Activated CD4-positive, alpha-beta T cell treated with anti-CD3 and anti-CD28 coated beads, Interleukin-2, amount 50 U/mL, for 24 hours (primary cell): Measurements from ENCODE around the gene ADAT2.

Experiments used
- DNase-seq, 2 donors: peaks; one replicate each; pipeline ENCODE4 v3.0.0-alpha.2; 2020; ENCODE audit warnings: low read depth in 1 of 2, low spot score in 1 of 2

ADAT2 gene

DNA sequence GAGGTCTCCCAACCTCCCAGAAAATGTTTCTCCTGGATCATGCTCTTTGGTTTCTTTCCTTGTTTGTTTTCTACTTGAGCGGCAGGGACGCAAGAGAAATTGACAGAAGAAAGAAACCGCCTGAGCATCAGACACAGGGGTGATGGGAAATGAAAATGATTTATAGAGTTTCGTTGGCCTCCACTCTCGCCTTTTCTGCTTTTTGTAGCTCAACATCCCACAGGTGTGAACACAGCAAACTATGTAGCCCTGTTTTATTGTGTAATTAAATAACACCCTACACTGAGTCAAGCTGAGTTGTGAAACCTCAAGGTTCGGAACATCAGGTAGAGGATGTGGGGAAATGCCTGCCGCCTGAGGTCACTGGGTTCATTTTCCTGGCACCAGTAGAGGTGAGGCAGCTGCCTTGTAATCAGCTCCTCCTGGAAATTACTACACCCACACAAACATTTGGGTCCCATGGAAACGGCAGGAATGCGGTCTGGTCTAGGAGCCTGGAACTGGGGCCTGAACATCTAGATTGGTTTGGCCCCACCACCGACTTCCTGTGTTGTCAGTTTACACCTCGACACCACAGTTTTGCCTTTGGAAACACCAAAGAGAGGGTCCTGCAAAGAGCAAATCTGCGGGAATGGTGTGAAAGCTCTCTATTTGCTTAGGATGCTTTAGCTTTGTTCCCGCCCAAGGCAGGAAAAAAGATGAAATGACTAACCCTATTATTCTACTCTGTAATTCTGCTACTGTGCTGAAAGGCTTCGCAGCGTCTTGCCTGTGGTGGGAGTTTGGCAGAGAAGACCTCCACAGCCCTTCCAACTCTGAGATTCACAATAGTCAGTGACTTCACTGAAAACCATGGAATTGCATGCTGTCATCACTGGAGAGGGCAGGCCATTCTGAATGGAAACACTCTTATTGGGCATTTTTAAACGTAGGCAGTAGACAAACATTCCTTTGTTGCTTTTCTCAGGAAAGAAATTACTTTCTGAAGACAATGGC lies 53.0 kb downstream of the ADAT2 start:
- no peak for DNase-seq

DNA sequence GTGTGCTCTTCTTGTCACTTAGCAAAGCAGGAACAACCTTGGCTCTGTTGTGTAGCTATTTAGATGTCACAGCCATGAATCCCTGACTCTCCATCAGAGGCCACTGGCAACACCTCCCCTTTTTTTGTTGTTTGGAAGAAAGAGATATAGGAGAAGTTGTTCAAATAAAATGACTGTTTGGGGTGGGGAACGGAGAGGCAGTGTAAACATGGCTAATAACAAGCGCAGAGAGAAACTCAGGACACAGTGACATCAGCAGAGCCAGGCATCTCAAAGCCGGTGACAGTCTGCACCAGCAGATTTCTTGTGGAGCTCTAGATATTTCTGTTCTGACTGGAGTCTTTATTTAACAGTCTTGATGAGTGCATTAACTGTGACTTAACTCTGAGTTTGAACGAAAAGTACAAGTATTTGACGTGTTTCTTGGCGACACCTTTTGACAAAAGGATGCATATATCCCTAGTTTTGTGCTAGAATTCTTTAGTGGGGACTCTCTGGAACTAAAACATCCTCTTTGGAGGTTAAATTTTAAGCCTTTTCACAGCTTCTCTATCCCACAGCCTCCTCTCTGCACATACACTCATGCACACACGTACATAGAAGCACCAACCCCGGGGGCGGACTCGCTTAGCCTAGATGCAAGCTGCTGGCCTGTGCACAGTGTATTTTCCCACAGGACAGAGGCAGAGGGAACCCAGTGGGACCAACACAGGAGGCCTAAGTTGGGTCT lies 53.8 kb downstream of the ADAT2 start:
- no peak for DNase-seq

DNA sequence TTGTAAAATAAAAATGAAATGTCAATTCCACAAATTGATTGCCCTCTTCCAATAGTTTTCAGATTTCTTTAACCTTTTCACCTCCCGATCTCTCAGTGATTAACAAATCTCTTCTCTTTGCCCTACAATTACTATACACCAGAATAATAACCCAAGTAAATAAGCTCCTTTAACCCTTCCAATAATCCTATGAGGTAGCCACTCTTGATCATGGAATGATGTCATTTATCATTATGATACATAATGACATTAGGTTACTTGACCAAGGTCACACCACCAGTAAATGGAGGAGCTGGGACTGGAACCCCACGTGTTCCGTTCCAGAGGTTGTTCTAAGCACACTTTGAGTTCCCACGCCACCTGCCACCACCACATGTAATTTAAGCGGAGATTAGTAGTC lies 54.8 kb downstream of the ADAT2 start:
- no peak for DNase-seq

DNA sequence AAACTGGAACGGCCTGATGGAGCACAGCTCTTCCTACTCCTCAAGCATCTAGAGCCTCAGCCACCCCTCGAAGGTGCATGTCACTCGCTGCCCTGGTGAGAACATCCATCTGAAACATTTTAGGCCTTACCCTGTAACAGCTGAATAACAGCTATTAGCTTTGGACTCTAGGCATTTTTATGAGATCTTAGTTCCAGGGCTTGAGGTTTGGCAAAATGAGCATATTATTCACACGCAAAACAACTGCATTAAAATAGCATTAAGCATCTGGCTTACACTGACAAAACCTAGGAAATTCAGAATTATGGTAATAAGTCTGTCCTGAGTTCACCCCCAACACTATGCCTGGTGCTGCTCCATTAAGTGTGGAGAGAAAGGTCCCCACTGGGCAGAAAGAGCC lies 56.1 kb downstream of the ADAT2 start:
- DNase-seq, result no peak

DNA sequence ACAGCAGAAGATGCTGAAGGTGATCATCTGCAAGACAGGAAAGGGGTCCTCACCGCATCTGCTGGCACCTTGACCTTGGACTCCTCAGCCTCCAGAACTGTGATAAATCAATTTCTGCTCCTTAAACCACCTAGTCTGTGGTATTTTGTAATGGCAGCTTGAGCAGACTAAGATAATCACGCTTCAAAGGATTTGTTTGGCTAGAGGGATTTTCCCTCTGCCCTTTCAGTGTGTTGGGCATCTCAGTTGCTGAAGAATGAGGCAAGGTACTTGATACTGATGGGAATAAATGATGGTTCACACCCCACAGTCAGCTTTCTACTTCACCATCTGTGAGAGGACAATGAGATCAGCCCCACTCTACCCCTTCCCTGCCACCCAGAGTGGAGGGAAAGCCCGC lies 60.2 kb downstream of the ADAT2 start:
- DNase-seq, result no peak

DNA sequence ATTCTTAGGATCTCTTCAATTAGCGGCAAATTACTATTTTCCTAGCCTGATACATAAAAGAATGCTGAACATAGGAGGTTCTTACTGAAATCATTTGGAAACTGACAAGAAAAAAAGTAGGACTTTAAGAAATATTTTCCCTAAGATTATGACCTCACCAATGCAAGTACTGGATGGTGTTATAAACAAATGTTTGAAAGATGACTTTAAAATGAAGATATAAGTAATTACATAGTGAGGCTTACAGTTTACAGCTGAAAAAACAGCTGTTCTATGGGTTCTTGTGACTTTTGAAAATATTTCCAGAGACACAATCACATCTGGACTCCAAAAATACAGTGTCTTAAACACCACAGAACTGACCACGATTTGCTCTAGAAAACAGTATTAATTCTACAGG lies 64.9 kb downstream of the ADAT2 start:
- DNase-seq, result no peak

DNA sequence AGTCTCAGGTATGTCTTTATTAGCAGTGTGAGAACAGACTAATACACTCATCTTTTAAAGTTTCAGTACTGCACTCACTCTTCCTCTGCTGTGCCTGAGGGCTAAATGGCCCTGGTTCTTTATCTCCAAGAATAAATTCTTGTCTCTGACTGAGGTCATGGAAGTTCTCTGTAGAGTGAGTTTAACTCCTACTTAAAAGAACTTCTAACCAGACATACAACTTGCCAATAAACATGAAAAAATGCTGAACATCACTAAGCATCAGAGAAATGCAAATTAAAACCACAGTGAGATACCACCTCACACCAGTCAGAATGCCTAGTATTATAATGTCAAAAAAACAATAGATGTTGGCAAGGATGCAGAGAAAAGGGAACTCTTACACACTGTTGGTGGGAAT lies 73.6 kb downstream of the ADAT2 start:
- no peak for DNase-seq

DNA sequence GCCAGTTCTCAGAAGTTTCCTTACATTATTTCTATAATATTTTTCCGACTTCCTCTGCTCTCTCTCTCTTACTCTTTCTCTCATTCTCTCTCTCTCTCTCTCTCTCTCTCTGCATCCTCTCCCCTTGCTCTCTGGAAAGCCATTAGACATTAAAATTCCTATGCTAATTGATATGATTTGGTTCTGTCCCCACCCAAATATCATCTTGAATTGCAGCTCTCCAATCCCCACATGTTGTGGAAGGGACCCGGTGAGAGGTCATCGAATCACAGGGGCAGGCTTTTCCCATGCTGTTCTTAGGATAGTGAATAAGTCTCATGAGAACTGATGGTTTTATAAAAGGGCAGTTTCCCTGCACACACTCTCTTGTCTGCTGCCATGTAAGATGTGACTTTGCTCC lies 74.1 kb downstream of the ADAT2 start:
- DNase-seq, result no peak

DNA sequence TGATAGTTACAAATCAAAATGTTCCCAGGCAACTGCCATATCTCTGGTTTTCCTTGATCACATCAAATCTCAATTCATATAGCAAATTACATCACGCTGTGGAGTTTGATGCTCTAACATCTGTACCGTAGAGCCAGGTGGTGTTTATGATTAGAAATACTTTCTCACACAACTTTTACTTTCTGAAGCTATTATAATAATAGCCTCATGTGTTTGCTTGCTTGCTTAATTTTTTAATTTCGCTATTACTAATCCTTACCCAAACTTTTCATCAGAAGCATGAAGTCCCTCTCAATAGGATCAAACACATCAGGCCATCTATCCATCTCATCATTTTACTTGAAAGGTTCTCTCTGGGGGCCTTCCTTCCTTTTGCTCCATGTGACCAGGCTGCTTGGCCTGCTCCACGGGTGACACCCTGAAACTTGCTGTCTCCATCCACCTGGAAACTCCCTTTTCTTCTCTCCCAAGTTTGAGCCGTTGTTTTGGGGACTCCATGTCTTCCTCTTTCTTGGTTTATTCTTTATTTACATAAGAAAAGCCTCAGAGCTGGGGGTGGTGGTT lies 75.4 kb downstream of the ADAT2 start:
- DNase-seq, result no peak

DNA sequence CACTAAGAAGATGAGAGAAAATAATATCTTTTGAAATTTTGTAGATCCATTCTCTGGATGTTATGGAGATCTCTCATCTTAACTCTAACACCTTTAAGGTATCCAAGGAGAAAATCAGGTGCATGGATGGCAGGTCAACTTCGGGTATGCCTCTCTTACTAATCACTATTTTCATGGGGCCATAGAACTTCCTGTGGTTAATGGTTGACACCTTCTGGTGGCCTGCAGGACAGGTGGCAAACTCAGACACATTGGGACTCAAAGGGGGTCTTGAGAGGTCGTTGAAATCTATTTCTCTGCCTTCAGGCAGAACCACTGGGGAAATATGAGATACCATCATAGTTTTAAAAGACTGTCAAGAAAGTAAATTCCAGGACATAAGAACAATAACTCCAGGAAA lies 76.5 kb downstream of the ADAT2 start:
- DNase-seq, result no peak
